Subcutaneous adipose tissue (tissue), 4 donors: ENCODE data around the gene PACS2. TPM values are rescaled to one million over a fixed set of nuclear protein-coding genes. Genes with fewer than 3 reads are reported as not detected.

Experiments used
- total RNA-seq, 4 donors: library from RNA; depleted of rRNA; stranded (reverse); fragments of >200 nt; gene quantifications; one replicate each; pipeline ENCODE4 v1.1.0, GENCODE V29; 2016
- TF ChIP-seq, protein P1 (sequence below): fragments of 450-650 bp; IDR thresholded peaks from one replicate; pipeline ENCODE4 v1.5.1; 2016; ENCODE audit warnings: low read depth, mild to moderate bottlenecking, control low read depth, antibody characterized with exemption, moderate library complexity

PACS2 gene
- total RNA-seq, 4 donors from 2014 or later, result 37.2 to 124 (median 57.8) TPM

DNA sequence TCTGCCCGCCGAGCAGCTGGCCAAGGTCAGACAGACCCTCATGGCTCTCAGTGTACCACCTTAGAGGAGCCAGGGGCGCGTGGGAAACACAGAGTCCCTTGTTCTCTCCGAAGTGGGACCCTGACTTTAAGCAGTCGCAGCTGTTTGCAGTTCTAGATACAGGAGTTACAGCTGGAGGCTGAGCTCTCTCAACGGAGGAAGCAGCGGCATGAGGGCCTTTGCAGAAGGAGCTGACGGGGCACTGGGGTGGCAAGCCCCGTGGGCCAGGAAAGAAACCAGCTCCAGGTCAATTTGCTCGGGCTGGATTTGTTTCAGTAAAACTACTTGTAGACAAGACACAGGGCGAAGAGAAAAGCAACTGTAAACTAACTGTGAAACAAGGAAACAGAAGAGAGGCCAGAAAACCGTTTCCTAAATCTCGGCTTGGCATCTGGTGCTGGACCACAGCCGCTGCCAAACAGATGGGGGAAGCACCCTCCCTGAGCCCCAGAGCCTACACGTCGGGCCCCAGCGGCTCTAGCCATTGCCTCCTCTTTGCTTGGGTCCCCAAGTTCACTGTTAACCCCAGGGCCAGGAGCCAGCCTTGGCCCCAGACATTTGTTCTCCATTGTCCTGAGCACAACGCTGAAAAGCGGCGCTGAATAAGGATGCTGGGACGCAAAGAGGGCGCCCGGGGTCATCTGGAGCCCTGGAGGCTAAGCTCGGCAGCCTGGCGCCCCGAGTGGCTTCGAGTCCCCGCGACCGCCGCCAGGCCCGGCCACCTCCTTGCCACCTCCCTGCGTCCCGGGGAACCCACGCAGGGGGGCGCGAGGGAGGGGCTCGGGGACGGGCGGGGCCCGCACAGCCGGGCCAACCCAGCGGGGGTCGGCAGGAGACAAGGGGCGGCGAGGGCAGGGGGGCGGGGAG lies 914 bp upstream of the PACS2 start:
- TF ChIP-seq, protein P1, sequence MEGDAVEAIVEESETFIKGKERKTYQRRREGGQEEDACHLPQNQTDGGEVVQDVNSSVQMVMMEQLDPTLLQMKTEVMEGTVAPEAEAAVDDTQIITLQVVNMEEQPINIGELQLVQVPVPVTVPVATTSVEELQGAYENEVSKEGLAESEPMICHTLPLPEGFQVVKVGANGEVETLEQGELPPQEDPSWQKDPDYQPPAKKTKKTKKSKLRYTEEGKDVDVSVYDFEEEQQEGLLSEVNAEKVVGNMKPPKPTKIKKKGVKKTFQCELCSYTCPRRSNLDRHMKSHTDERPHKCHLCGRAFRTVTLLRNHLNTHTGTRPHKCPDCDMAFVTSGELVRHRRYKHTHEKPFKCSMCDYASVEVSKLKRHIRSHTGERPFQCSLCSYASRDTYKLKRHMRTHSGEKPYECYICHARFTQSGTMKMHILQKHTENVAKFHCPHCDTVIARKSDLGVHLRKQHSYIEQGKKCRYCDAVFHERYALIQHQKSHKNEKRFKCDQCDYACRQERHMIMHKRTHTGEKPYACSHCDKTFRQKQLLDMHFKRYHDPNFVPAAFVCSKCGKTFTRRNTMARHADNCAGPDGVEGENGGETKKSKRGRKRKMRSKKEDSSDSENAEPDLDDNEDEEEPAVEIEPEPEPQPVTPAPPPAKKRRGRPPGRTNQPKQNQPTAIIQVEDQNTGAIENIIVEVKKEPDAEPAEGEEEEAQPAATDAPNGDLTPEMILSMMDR, result no peak

- TF ChIP-seq, protein P1, result no peak
Measured at GRCh38 chr14:105315211-105315721, 718 bp downstream of the PACS2 start.

DNA sequence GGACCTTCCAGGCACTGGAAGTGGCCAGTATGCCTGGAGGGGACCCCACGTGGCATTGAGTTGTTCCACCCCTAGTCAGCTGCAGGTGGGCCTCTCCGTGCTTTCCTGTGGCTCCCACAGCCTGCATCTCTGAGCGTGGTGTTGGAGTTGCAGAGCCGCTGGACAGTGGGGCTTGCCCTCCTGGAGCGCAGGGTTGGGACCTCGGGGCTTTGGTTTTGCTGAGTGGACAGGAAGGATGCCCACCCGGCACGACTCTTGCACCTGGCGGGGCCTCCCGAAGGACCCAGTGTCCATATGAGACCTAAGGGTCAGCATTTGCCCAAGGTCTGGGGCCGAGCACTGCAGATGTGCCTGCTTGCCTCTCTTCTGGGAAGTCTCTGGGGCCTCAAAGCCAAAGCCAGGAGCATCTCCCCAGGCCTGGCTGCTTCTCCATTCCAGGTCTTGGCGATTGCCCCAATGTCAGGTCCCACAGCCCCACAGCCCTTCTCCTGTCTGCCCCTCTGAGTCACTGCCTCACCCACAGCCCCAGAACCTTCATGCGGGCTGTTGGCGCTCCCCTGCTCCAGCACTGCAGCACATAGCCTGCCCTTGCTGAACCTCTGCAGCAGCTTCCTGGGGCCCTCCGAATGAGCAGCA lies 1.5 kb downstream of the PACS2 start:
- TF ChIP-seq, protein P1, result no peak

- TF ChIP-seq, protein P1, result no peak
Measured at GRCh38 chr14:105316577-105316941, 2.0 kb downstream of the PACS2 start.

DNA sequence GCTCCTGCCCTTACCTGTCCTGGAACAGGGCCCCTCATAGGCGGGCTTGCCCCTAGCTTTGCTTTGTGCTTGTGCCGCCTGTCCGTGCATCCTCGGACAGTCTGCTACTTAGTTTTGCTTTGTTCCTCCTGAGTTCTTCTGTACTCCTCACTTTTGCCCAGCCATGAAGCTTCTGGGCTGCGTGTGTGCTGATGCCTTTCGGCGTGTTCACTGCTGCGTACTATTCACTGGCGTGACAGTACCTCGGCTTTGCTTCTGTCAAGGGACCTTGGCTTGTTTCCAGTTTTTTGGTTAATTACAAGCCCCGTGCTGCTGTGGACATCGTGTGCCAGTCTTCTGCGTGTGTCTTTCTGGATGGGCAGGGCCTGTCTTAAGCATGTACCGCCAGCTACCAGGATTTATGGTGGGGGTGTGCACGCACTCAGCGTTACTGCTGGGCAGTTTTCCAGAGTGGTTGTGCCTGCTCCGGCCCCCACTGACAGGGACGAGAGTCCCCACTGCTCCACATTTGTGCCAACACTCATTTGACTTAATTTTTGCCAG lies 2.5 kb downstream of the PACS2 start:
- TF ChIP-seq, protein P1, result no peak

- TF ChIP-seq, protein P1, result no peak
Measured at GRCh38 chr14:105317546-105317945, 3.0 kb downstream of the PACS2 start.
